Measurements from ENCODE around the gene MPP2. TPM values are rescaled to one million over a fixed set of nuclear protein-coding genes. Genes with fewer than 3 reads are reported as not detected.

MPP2 gene
- total RNA-seq, 4 donors from 2014 or later, result 2.0 to 20.9 (median 13.3) TPM

DNA sequence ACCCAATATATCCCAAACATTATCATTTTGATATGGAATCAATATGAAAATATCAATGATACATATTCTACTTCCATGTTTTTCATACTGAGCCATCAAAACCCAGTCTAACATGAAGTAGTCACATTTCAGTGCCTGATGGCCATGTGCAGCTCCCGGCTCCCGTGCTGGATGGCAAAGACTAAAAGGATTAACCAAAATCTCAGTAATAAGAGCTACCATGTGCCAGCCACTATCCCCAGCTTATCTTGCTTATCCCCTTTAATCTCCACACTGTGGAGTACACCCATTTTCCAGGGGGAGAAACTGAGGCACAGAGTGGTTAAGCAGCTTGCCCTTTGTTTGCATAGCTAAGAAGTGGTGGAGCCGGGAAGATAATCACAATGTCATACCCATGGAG, 51.2 kb downstream of the MPP2 start:
- no peaks in the 10 kb centered on the region for H3K27me3 ChIP-seq

GRCh38 chr17:43855061-43855460, 52.3 kb downstream of the MPP2 start:
- no peaks in the 10 kb centered on the region for H3K9me3 ChIP-seq
- DNase-seq, result no peak
- H3K4me3 ChIP-seq, result no peak overlapping the region
- H3K4me1 ChIP-seq, result no peaks in the 10 kb centered on the region
- TF ChIP-seq POLR2A (IDR thresholded peaks at IDR 0.05), result no peak
- TF ChIP-seq, protein P1, sequence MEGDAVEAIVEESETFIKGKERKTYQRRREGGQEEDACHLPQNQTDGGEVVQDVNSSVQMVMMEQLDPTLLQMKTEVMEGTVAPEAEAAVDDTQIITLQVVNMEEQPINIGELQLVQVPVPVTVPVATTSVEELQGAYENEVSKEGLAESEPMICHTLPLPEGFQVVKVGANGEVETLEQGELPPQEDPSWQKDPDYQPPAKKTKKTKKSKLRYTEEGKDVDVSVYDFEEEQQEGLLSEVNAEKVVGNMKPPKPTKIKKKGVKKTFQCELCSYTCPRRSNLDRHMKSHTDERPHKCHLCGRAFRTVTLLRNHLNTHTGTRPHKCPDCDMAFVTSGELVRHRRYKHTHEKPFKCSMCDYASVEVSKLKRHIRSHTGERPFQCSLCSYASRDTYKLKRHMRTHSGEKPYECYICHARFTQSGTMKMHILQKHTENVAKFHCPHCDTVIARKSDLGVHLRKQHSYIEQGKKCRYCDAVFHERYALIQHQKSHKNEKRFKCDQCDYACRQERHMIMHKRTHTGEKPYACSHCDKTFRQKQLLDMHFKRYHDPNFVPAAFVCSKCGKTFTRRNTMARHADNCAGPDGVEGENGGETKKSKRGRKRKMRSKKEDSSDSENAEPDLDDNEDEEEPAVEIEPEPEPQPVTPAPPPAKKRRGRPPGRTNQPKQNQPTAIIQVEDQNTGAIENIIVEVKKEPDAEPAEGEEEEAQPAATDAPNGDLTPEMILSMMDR (IDR thresholded peaks at IDR 0.05), result no peak
- no peak overlapping the region for H3K27ac ChIP-seq
- intact Hi-C loops (cut with DNase I; ENCODE audit: low total_unique reads), result no loop called here
- no peaks in the 10 kb centered on the region for H3K27me3 ChIP-seq
- H3K36me3 ChIP-seq, result no peaks in the 10 kb centered on the region

More for the DNA sequence above, 51.2 kb downstream of the MPP2 start:
- Histone ChIP-seq H3K4me1 (no peaks in the 10 kb centered on the region), H3K9me3 (no peaks in the 10 kb centered on the region), H3K4me3 (no peak overlapping the region), H3K27ac (no peak overlapping the region), H3K36me3 (no peaks in the 10 kb centered on the region)
- no peak for DNase-seq
- TF ChIP-seq, protein P1 (IDR thresholded peaks at IDR 0.05), result no peak
- no peak for TF ChIP-seq POLR2A (IDR thresholded peaks at IDR 0.05)
- intact Hi-C loops (cut with DNase I; ENCODE audit: low total_unique reads), result no loop called here

DNA sequence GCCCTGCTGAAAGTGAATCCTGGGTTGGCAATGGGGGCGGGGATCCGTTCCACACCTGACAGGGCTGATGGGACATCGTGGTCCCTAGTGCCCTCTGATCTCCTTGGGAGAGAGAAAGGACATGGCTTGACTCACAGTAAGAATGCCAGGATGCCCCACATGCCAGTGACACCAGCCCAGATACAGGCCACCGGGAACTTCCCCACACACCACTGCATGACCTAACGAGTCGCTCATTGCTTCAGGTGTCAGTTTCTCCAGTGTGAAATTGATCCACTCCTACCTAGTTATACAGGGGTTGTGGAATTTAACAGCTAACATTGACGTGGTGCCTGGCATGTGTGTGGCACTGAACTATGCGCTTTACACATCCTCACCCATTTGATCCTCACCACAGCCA, 52.8 kb downstream of the MPP2 start:
- intact Hi-C loops (cut with DNase I; ENCODE audit: low total_unique reads), result no loop called here
- Histone ChIP-seq H3K36me3 (no peaks in the 10 kb centered on the region), H3K9me3 (no peaks in the 10 kb centered on the region), H3K27me3 (no peaks in the 10 kb centered on the region), H3K4me3 (no peak overlapping the region), H3K27ac (no peak overlapping the region), H3K4me1 (no peaks in the 10 kb centered on the region)
- no peak for TF ChIP-seq POLR2A (IDR thresholded peaks at IDR 0.05)
- TF ChIP-seq, protein P1 (IDR thresholded peaks at IDR 0.05), result no peak
- DNase-seq, result no peak

DNA sequence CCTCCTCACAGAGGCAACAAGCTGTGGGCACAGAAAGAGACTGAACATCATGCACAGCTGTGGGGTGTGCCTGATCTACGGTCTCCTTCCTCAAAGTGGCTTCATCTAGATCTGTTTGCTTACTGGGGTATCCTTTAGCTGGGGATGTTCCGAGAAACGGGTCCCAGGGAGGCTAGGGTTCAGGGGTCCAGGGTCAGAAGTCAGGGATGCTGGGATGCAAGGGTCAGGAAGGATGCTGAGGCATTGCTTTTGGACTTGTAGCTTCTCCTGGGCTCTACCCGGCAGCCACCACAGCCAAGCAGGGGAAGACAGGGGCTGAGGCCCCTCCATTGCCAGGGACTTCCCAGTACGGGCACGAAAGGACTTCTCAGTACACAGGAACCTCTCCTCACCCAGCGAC, 53.8 kb downstream of the MPP2 start:
- DNase-seq, result no peak
- intact Hi-C loops (cut with DNase I; ENCODE audit: low total_unique reads), result no loop called here

GRCh38 chr17:43852571-43852970, 54.8 kb downstream of the MPP2 start:
- Histone ChIP-seq H3K4me3 (no peak overlapping the region), H3K9me3 (no peaks in the 10 kb centered on the region), H3K27ac (no peak overlapping the region), H3K4me1 (no peaks in the 10 kb centered on the region), H3K27me3 (no peaks in the 10 kb centered on the region), H3K36me3 (no peaks in the 10 kb centered on the region)
- DNase-seq, result no peak
- intact Hi-C loops (cut with DNase I; ENCODE audit: low total_unique reads), result no loop called here
- TF ChIP-seq POLR2A (IDR thresholded peaks at IDR 0.05), result no peak
- TF ChIP-seq, protein P1 (IDR thresholded peaks at IDR 0.05), result no peak

More for the DNA sequence above, 53.8 kb downstream of the MPP2 start:
- H3K4me3 ChIP-seq, result no peak overlapping the region
- no peaks in the 10 kb centered on the region for H3K27me3 ChIP-seq
- no peaks in the 10 kb centered on the region for H3K4me1 ChIP-seq
- no peak for TF ChIP-seq POLR2A (IDR thresholded peaks at IDR 0.05)
- TF ChIP-seq, protein P1 (IDR thresholded peaks at IDR 0.05), result no peak
- H3K9me3 ChIP-seq, result no peaks in the 10 kb centered on the region
- H3K36me3 ChIP-seq, result no peaks in the 10 kb centered on the region
- H3K27ac ChIP-seq, result no peak overlapping the region
